ENCODE data around the gene DAAM1.

DNA sequence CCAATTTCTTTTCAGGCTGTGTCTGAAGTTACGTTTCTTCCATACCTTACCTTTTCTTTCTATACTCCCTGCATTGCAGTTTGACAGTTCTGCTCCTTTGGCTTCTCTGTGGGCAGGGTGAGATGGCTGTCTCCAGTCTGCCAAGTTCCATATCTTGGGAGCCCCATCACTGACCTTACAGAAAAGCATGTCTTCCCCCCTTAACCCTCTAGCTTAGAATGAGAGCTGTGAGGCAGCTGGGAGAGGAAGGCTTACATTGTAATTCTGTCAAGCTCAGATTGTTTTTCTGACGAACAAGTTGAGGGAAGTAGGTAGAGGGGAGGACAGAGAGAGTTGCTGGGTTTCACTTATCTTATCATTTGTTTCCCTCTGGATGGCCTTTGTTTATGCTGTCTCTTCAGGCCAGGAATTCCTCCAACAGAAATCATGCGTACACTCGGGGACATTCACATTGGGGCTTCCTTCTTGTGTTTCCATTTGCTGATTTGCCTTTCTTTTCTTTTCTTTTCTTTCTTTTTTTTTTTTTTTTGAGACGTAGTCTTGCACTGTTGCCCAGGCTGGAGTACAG, 9.3 kb downstream of the DAAM1 start:
- TF ChIP-seq FOXM1 (IDR thresholded peaks at IDR 0.05; ENCODE audit: borderline replicate concordance) (no peak), ELF4 (IDR thresholded peaks at IDR 0.05) (no peak), BHLHE40 (IDR thresholded peaks at IDR 0.05; ENCODE audit: borderline replicate concordance) (no peak), HDGF (IDR thresholded peaks at IDR 0.05; ENCODE audit: borderline replicate concordance) (no peak), SUZ12 (IDR thresholded peaks at IDR 0.05) (no peak), LEF1 (IDR thresholded peaks at IDR 0.05; ENCODE audit: borderline replicate concordance) (no peak), ZNF384 (IDR thresholded peaks at IDR 0.05) (no peak), FOXK2 (IDR thresholded peaks at IDR 0.05) (no peak)

All from HEK293T (cell line).